Measurements from ENCODE around the gene TBL3. TPM values are rescaled to one million over a fixed set of nuclear protein-coding genes. Genes with fewer than 3 reads are reported as not detected.

TBL3 gene
- total RNA-seq, 2 experiments from 2014 or later: 49.9 to 67.2 TPM

GRCh38 chr16:2030036-2030435, 58.2 kb downstream of the TBL3 start:
- Histone ChIP-seq H3K9me3 (ENCODE audit: low read length) (no peaks in the 10 kb centered on the region), H3K4me2 (ENCODE audit: low read length) (no peak overlapping the region), H3K79me2 (ENCODE audit: insufficient read depth, low read depth, low read length) (no peaks in the 10 kb centered on the region), H3K4me1 (ENCODE audit: insufficient read depth, low read length, poor library complexity, severe bottlenecking) (no peaks in the 10 kb centered on the region), H2AFZ (ENCODE audit: low read length) (no peak overlapping the region), H3K36me3 (ENCODE audit: insufficient read depth, low read length) (no peaks in the 10 kb centered on the region), H3K4me3 (ENCODE audit: low read depth, low read length, poor library complexity, severe bottlenecking) (no peak overlapping the region), H3K9me2 (ENCODE audit: insufficient read depth, low read length) (no peaks in the 10 kb centered on the region), H4K20me1 (ENCODE audit: insufficient read depth, low read length) (no peaks in the 10 kb centered on the region), H3K27ac (ENCODE audit: low read depth, low read length, poor library complexity, severe bottlenecking) (no peak overlapping the region)
- TF ChIP-seq CTCF (conservative IDR thresholded peaks at IDR 0.05; ENCODE audit: low read length) (no peak), EZH2phosphoT487 (IDR thresholded peaks at IDR 0.05; ENCODE audit: borderline replicate concordance, low read depth, low read length) (no peak)
- CTCF ChIA-PET (ENCODE audit: unreplicated experiment): no interaction called here
- intact Hi-C loops (cut with micrococcal nuclease; ENCODE audit: unreplicated experiment): no loop called here
- no peak for DNase-seq (ENCODE audit: low spot score)
- no TSS peak for BruUV-seq (replicated peaks)
- POLR2A ChIA-PET: no interaction called here

- no TSS peak for BruUV-seq (replicated peaks)
- Histone ChIP-seq H3K4me3 (ENCODE audit: low read depth, low read length, poor library complexity, severe bottlenecking) (no peak overlapping the region), H2AFZ (ENCODE audit: low read length) (no peak overlapping the region), H3K9me3 (ENCODE audit: low read length) (no peaks in the 10 kb centered on the region), H3K79me2 (ENCODE audit: insufficient read depth, low read depth, low read length) (no peaks in the 10 kb centered on the region), H3K4me2 (ENCODE audit: low read length) (no peak overlapping the region), H4K20me1 (ENCODE audit: insufficient read depth, low read length) (no peaks in the 10 kb centered on the region), H3K4me1 (ENCODE audit: insufficient read depth, low read length, poor library complexity, severe bottlenecking) (no peaks in the 10 kb centered on the region), H3K27ac (ENCODE audit: low read depth, low read length, poor library complexity, severe bottlenecking) (no peak overlapping the region), H3K9me2 (ENCODE audit: insufficient read depth, low read length) (no peaks in the 10 kb centered on the region), H3K36me3 (ENCODE audit: insufficient read depth, low read length) (no peaks in the 10 kb centered on the region)
- no peak for DNase-seq (ENCODE audit: low spot score)
- intact Hi-C loops (cut with micrococcal nuclease; ENCODE audit: unreplicated experiment): no loop called here
- CTCF ChIA-PET (ENCODE audit: unreplicated experiment): no interaction called here
- POLR2A ChIA-PET: no interaction called here
- TF ChIP-seq CTCF (conservative IDR thresholded peaks at IDR 0.05; ENCODE audit: low read length): no peak
- no peak for TF ChIP-seq EZH2phosphoT487 (IDR thresholded peaks at IDR 0.05; ENCODE audit: borderline replicate concordance, low read depth, low read length)
Observed at GRCh38 chr16:2031081-2031577, 59.3 kb downstream of the TBL3 start.

Small RNAs within 50 kb of the gene (small RNA-seq; reads per million reads assigned to genes)
- gene AC005363.2 (not detected), gene RN7SL219P (not detected), gene SNORA10 (not detected), gene SNORA64 (not detected)

Other genes starting within 250 kb of the TBL3 start
- 38.2 and 54.5 TPM in 2 replicates for gene NME3, start 200.5 kb upstream of the TBL3 start, total RNA-seq (2014; rRNA removed; shearing (Covaris generic))
- 30.6 and 34.8 TPM in 2 replicates for gene NME3, start 200.5 kb upstream of the TBL3 start, total RNA-seq (2022)
- 22.0 and 23.8 TPM in 2 replicates for gene EME2, start 199.2 kb upstream of the TBL3 start, total RNA-seq (2014; rRNA removed; shearing (Covaris generic))
- 48.5 and 51.8 TPM in 2 replicates for gene EME2, start 199.2 kb upstream of the TBL3 start, total RNA-seq (2022)
- gene MRPS34, start 198.9 kb upstream of the TBL3 start, total RNA-seq (2014; rRNA removed; shearing (Covaris generic)): 170 and 190 TPM in 2 replicates
- 176 and 196 TPM in 2 replicates for gene MRPS34, start 198.9 kb upstream of the TBL3 start, total RNA-seq (2022)
- gene SPSB3, start 189.5 kb upstream of the TBL3 start, total RNA-seq (2014; rRNA removed; shearing (Covaris generic)): 52.4 and 53.7 TPM in 2 replicates
- gene SPSB3, start 189.5 kb upstream of the TBL3 start, total RNA-seq (2022): 33.6 and 39.5 TPM in 2 replicates
- 70.5 and 94.9 TPM in 2 replicates for gene NUBP2, start 189.1 kb upstream of the TBL3 start, total RNA-seq (2014; rRNA removed; shearing (Covaris generic))
- gene NUBP2, start 189.1 kb upstream of the TBL3 start, total RNA-seq (2022): 58.2 and 62.7 TPM in 2 replicates
- 0.13 TPM in 1 of 2 replicates, not detected in the other for gene IGFALS, start 178.3 kb upstream of the TBL3 start, total RNA-seq (2014; rRNA removed; shearing (Covaris generic))
- gene IGFALS, start 178.3 kb upstream of the TBL3 start, total RNA-seq (2022): 0.33 TPM in 1 of 2 replicates, not detected in the other
- gene HAGH, start 145.2 kb upstream of the TBL3 start, total RNA-seq (2014; rRNA removed; shearing (Covaris generic)): 26.9 and 30.5 TPM in 2 replicates
- gene HAGH, start 145.2 kb upstream of the TBL3 start, total RNA-seq (2022): 29.9 and 36.8 TPM in 2 replicates
- 30.7 and 32.4 TPM in 2 replicates for gene FAHD1, start 144.8 kb upstream of the TBL3 start, total RNA-seq (2014; rRNA removed; shearing (Covaris generic))
- 13.7 and 15.1 TPM in 2 replicates for gene FAHD1, start 144.8 kb upstream of the TBL3 start, total RNA-seq (2022)
- not detected in 2 replicates for gene MEIOB, start 99.9 kb upstream of the TBL3 start, total RNA-seq (2014; rRNA removed; shearing (Covaris generic))
- gene MEIOB, start 99.9 kb upstream of the TBL3 start, total RNA-seq (2022): not detected in 2 replicates
- gene HS3ST6, start 53.6 kb upstream of the TBL3 start, total RNA-seq (2014; rRNA removed; shearing (Covaris generic)): not detected in 2 replicates
- not detected in 2 replicates for gene HS3ST6, start 53.6 kb upstream of the TBL3 start, total RNA-seq (2022)
- 5.2 and 9.0 TPM in 2 replicates for gene MSRB1, start 28.9 kb upstream of the TBL3 start, total RNA-seq (2014; rRNA removed; shearing (Covaris generic))
- 17.6 and 18.0 TPM in 2 replicates for gene MSRB1, start 28.9 kb upstream of the TBL3 start, total RNA-seq (2022)
- 0.35 TPM in 1 of 2 replicates, not detected in the other for gene RPL3L, start 17.4 kb upstream of the TBL3 start, total RNA-seq (2014; rRNA removed; shearing (Covaris generic))
- 0.63 and 0.72 TPM in 2 replicates for gene RPL3L, start 17.4 kb upstream of the TBL3 start, total RNA-seq (2022)
- 240 and 317 TPM in 2 replicates for gene NDUFB10, start 12.5 kb upstream of the TBL3 start, total RNA-seq (2014; rRNA removed; shearing (Covaris generic))
- gene NDUFB10, start 12.5 kb upstream of the TBL3 start, total RNA-seq (2022): 180 and 201 TPM in 2 replicates
- 2,266 and 2,461 TPM in 2 replicates for gene RPS2, start 7.2 kb upstream of the TBL3 start, total RNA-seq (2014; rRNA removed; shearing (Covaris generic))
- 3,120 and 3,140 TPM in 2 replicates for gene RPS2, start 7.2 kb upstream of the TBL3 start, total RNA-seq (2022)
- not detected in 2 replicates for gene RNF151, start 5.2 kb upstream of the TBL3 start, total RNA-seq (2014; rRNA removed; shearing (Covaris generic))
- gene RNF151, start 5.2 kb upstream of the TBL3 start, total RNA-seq (2022): not detected in 2 replicates
- gene NOXO1, start 9.4 kb downstream of the TBL3 start, total RNA-seq (2014; rRNA removed; shearing (Covaris generic)): 0.22 and 2.1 TPM in 2 replicates
- gene NOXO1, start 9.4 kb downstream of the TBL3 start, total RNA-seq (2022): 0.30 and 0.59 TPM in 2 replicates
- gene GFER, start 12.1 kb downstream of the TBL3 start, total RNA-seq (2014; rRNA removed; shearing (Covaris generic)): 25.1 and 32.3 TPM in 2 replicates
- 31.1 and 40.2 TPM in 2 replicates for gene GFER, start 12.1 kb downstream of the TBL3 start, total RNA-seq (2022)
- gene SYNGR3, start 17.9 kb downstream of the TBL3 start, total RNA-seq (2014; rRNA removed; shearing (Covaris generic)): 9.0 and 11.1 TPM in 2 replicates
- gene SYNGR3, start 17.9 kb downstream of the TBL3 start, total RNA-seq (2022): 10.3 and 12.0 TPM in 2 replicates
- 26.3 and 37.2 TPM in 2 replicates for gene ZNF598, start 37.8 kb downstream of the TBL3 start, total RNA-seq (2014; rRNA removed; shearing (Covaris generic))
- 80.4 and 83.8 TPM in 2 replicates for gene ZNF598, start 37.8 kb downstream of the TBL3 start, total RNA-seq (2022)
- gene NPW, start 47.7 kb downstream of the TBL3 start, total RNA-seq (2014; rRNA removed; shearing (Covaris generic)): 0.85 and 0.88 TPM in 2 replicates
- gene NPW, start 47.7 kb downstream of the TBL3 start, total RNA-seq (2022): 1.3 and 3.7 TPM in 2 replicates
- gene NHERF2, start 54.8 kb downstream of the TBL3 start, total RNA-seq (2014; rRNA removed; shearing (Covaris generic)): not detected in 2 replicates
- 0.27 and 0.31 TPM in 2 replicates for gene NHERF2, start 54.8 kb downstream of the TBL3 start, total RNA-seq (2022)
- 50.9 and 56.2 TPM in 2 replicates for gene NTHL1, start 75.8 kb downstream of the TBL3 start, total RNA-seq (2014; rRNA removed; shearing (Covaris generic))
- 44.6 and 51.5 TPM in 2 replicates for gene NTHL1, start 75.8 kb downstream of the TBL3 start, total RNA-seq (2022)
- 42.8 and 57.2 TPM in 2 replicates for gene TSC2, start 75.9 kb downstream of the TBL3 start, total RNA-seq (2014; rRNA removed; shearing (Covaris generic))
- 152 and 160 TPM in 2 replicates for gene TSC2, start 75.9 kb downstream of the TBL3 start, total RNA-seq (2022)
- 76.5 and 87.4 TPM in 2 replicates for gene PKD1, start 163.8 kb downstream of the TBL3 start, total RNA-seq (2014; rRNA removed; shearing (Covaris generic))
- 112 and 129 TPM in 2 replicates for gene PKD1, start 163.8 kb downstream of the TBL3 start, total RNA-seq (2022)
- gene RAB26, start 176.6 kb downstream of the TBL3 start, total RNA-seq (2014; rRNA removed; shearing (Covaris generic)): 3.1 and 5.0 TPM in 2 replicates
- 7.9 and 9.5 TPM in 2 replicates for gene RAB26, start 176.6 kb downstream of the TBL3 start, total RNA-seq (2022)
- gene TRAF7, start 183.7 kb downstream of the TBL3 start, total RNA-seq (2014; rRNA removed; shearing (Covaris generic)): 50.1 and 53.6 TPM in 2 replicates
- gene TRAF7, start 183.7 kb downstream of the TBL3 start, total RNA-seq (2022): 82.3 and 103 TPM in 2 replicates
- gene CASKIN1, start 224.6 kb downstream of the TBL3 start, total RNA-seq (2014; rRNA removed; shearing (Covaris generic)): 0.09 TPM in 1 of 2 replicates, not detected in the other
- gene CASKIN1, start 224.6 kb downstream of the TBL3 start, total RNA-seq (2022): 0.06 and 0.13 TPM in 2 replicates
- 57.1 and 65.4 TPM in 2 replicates for gene MLST8, start 233.4 kb downstream of the TBL3 start, total RNA-seq (2014; rRNA removed; shearing (Covaris generic))
- 68.6 and 71.3 TPM in 2 replicates for gene MLST8, start 233.4 kb downstream of the TBL3 start, total RNA-seq (2022)
- gene BRICD5, start 238.8 kb downstream of the TBL3 start, total RNA-seq (2014; rRNA removed; shearing (Covaris generic)): 15.8 and 30.4 TPM in 2 replicates
- 31.7 and 36.6 TPM in 2 replicates for gene BRICD5, start 238.8 kb downstream of the TBL3 start, total RNA-seq (2022)
- gene PGP, start 242.8 kb downstream of the TBL3 start, total RNA-seq (2014; rRNA removed; shearing (Covaris generic)): 44.2 TPM in 2 replicates
- gene PGP, start 242.8 kb downstream of the TBL3 start, total RNA-seq (2022): 37.0 and 37.9 TPM in 2 replicates